OCI-LY1 (cell line): ENCODE results near the gene RASIP1.

ENCODE experiments used
- EZH2 ChIP-seq: fragments of 200-600 bp; sonication (generic), shearing (Covaris generic); IDR thresholded peaks from 2 replicates; pipeline ENCODE4 v1.8.0; 2017; ENCODE audit warnings: borderline replicate concordance, mixed run types, mild to moderate bottlenecking, antibody characterized with exemption, low read length, moderate library complexity, mixed read lengths
- TF ChIP-seq, protein P1 (sequence below): fragments of 200-600 bp; sonication (generic), shearing (Covaris generic); IDR thresholded peaks from 2 replicates; pipeline ENCODE4 v1.5.1; 2017; ENCODE audit warnings: mild to moderate bottlenecking, antibody characterized with exemption, low read length, moderate library complexity, mixed read lengths

DNA sequence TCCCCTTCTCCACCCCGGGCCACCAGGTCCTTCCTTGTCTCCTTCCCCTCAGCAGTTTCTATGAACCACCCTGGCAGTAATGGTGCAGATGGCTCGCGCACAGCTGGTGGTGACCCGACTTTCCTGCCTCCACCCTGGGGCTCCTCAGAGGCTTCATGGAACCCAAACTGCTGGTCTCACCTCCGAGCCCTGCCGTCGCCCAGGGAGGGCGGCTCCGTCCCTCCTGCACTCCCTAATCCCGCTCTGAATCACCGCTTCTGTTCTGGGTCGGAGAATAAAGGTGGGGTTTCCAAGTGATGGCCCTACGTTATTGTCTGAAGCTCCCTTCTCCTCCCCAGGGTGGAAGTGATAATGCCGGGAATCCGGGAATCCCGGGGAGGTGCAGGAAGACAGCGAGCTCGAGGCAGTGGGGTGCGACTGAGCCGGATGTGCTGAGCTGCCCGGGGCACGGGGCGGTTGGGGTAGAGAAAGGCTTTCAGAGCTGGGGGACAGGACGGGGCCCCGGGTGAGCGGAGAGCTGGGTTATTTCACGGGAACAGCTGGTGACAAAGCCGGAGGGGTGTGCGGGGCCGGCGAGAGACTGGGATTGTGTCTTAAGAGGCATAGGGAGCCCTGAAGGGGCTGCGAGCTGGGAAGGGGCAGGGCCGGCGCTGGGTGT, 43.9 kb downstream of the RASIP1 start:
- TF ChIP-seq, protein P1, sequence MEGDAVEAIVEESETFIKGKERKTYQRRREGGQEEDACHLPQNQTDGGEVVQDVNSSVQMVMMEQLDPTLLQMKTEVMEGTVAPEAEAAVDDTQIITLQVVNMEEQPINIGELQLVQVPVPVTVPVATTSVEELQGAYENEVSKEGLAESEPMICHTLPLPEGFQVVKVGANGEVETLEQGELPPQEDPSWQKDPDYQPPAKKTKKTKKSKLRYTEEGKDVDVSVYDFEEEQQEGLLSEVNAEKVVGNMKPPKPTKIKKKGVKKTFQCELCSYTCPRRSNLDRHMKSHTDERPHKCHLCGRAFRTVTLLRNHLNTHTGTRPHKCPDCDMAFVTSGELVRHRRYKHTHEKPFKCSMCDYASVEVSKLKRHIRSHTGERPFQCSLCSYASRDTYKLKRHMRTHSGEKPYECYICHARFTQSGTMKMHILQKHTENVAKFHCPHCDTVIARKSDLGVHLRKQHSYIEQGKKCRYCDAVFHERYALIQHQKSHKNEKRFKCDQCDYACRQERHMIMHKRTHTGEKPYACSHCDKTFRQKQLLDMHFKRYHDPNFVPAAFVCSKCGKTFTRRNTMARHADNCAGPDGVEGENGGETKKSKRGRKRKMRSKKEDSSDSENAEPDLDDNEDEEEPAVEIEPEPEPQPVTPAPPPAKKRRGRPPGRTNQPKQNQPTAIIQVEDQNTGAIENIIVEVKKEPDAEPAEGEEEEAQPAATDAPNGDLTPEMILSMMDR, result no peak
- TF ChIP-seq EZH2, result no peak
